ENCODE data around the gene CEP57L1.

- TF ChIP-seq CTCF (IDR thresholded peaks at IDR 0.05) (no peak), POLR2A (IDR thresholded peaks at IDR 0.05) (no peak)
Measured at GRCh38 chr6:109125504-109125903, 30.2 kb downstream of the CEP57L1 start.
